KBM-7 (cell line): Measurements from ENCODE around the gene SHOC2.
A peak's percentile ranks its signal among the peaks of the same experiment; 100 is the strongest.

Experiments
- DNase-seq: peaks from one replicate; pipeline ENCODE4 v3.0.0-alpha.2; 2015
- in situ Hi-C: fragments of 300-500 bp; cut with MboI; formaldehyde crosslinking; loops from 2 replicates; pipeline ENCODE4 v1.14.3; 2020; ENCODE audit warnings: low sequenced_read_pairs, low pct_unique_long_range_greater_than_20kb, mixed read lengths

The SHOC2 gene

DNA sequence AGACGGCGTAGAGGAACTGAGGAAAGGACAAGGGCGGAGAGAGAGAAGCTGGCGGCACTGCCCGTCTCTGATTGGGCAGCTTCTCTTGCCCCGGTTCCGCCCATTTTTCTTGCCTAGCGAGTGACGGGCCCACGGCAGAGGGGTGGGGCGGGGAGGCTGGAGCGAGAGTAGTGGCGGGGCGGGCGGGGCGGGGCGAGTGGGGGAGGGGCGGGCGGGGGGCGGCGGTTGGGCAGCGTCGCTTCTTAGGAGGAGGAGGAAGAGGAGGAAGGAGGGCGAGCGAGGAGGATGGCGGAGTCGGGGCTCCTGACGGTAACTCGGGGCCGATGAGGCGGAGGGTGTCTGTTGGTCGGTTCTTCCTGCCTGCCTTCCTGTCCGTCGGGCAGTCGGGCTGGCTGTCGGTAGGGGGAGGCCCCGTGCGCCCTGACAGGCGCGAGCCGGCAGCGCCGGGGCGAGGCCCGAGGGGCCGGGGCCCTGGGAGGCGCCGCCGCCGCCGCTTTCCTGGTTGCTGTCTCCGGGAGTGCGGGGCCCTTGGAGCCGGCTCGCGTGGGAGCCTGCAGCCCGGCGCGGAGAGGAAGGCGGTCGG lies at the start of gene SHOC2:
SHOC2 (plus strand) TSS at position 256 of the 583 bp plus-strand sequence. CDS start 44,755 bp downstream, outside the sequence.
- DNase-seq = no peak
- in situ Hi-C loops = no loop called here

DNA sequence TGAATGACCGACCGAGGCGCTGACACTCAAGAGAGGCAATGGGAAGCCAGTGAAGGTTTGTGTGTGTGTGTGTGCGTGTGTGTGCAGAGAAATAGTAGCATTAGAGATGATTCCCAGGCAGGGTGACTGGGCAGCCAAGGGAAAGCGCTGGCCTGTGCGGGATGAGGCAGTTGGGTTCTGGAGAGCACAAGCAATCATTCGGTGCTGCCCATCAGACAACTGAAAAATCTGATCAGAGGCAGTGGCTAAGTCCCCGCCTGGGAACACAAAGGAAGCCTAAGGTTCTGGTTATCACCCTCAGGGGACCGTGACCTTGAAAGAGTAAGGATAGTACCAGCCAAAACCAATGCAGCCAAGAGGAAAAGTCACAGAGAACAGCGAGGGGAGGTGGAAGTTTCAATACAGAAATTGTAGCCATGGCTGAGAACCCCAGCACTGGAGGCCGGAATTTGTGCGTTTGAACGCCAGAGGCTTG lies 48.5 kb upstream of the SHOC2 start:
- no peak for DNase-seq
- in situ Hi-C loops = no loop called here

DNA sequence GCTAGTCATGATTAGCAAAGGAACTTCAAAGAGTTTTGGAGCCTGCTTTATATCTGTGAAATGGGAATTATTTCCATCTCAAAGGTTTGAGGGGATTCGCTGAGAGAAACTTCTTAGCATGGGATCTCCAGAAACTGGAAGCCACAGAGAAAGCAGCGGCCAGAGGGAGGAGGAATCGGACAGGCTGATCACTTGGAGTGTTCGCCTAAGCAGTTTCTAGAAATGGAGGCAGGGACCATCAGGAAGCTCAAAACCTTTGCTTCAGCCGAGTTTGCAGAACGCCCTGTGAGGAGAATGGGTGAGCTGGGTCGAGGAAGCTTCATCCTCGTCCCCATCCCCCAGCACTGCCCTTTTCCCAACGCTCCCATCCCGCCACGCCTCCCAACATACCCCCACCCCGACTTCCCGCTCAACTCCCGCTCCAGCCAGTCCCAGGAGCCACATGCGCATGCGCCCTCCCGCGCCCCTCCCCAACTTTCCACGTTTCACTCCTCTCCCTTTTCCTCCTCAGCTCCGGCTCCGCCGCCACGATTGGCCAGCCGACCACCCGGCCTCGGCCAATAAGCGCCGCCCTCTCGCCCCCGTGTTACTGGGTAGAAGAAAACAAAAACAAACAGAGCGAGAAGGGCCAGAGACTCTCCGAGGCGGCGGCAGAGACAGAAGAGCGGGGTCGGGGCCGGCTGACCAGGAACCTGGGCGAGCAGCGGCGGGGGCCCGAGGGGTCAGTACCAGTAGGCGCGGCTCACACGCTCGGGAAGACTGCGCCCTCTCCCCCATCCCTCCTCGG lies 47.9 kb upstream of the SHOC2 start, which contains the start of gene PDCD4:
PDCD4 (plus strand) TSS at position 631 of the 787 bp plus-strand sequence. CDS start 4,100 bp downstream, outside the sequence.
- in situ Hi-C loops = no loop called here
- peak; percentile 99 for DNase-seq

DNA sequence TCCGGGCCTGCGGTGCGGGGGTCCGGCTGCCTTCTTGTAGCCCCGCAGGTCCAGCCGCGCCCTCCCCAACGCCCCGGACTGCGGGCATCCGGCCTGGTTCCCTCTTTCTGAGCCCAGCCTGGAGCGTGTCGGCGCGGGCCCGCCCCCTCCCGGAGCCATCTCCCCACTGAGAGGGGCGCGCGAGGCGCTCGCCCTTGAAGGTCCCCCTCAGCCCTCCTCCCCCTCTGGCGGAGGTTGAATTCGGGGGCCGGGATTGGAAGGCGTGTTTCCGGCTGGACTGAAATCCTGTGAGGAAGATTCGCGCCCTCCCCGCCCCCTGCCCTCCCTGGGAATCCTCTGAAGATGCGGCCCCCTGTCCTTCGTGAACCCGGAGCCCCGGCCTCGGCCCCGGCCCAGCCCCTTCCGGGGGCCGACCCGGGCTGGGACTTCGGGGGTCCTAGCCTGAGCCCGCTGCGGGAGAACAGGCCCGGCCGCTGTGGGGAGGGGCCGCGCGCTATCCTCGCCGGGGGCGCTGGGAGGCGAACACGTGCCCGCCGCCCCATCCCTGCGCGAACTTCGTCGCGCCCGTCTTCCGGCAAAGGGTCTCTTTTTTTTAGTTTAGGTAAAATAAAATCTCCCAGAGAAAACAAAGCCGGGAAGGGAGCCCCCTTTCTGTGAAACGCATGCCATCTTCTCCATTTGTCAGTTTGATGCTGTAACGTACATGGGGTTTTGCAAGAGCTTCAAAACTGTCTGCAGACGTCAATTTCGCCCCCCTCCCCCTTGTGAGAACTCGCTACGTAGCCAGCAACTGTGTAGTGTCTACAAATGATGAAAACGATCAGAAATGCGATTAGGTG lies 47.0 kb upstream of the SHOC2 start:
- peak; percentile 85 for DNase-seq
- in situ Hi-C loops = no loop called here

DNA sequence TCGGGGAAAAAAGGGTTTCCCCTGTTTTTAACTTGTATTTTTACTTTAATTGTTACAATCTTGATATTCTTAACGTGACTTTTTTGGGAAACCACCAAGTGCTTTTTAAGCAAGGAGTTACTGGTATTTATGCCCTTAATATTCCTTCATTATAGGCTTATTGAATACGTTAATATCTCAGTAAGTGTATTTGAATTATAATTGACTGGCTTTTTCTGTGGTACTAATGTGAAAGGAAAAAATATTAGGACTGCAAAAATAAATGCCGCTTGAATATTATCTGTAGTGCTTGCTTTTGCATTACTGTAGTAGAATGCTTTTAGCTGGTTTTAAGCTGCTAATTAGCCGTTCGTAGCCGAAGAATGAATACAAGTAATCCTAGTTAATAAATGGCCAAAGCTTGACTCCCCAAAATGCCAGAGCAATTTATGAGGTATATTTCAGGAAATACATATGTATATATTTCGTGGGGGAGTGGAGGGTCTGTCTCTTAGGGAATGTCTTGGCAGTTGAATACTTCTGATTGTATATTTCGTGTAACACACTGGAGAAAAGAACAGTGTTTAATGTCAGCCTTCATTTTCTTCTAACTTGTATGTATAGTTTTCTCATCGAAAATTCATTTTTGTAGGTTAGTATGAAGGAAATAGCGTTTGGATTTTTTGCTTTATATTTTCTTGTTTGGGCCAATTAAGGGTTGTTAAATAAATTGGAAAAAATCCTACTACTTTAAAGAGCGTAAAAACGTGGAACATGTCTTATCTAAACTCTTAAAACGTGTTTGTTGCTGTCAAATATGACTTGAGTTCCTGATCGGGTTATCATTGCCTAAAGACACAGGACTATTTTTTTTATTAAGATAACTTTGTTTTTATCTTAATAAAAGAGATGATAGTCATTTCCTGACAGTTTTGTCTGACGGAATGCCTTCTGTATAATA lies 46.1 kb upstream of the SHOC2 start:
- peak; percentile 34 for DNase-seq
- in situ Hi-C loops = no loop called here

DNA sequence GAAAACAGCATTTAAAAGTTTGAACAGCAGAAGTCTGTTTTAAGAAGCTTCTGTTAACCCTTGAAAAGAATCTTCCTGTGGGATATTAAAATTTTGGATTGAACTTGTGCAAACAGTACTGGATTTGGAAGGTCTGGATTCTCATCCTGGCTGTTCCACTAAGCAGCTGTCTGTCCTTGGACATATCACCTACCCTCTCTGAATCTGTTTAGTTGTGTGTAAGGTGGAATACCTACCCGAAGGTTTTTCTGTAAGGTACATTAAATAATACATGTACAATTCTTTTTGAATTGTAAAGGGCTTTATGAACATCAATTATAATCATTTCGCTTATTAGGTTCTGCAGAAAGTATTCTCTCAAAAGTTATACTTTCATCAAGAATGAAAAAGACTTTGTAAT lies 45.5 kb upstream of the SHOC2 start:
- in situ Hi-C loops = no loop called here
- DNase-seq = no peak

DNA sequence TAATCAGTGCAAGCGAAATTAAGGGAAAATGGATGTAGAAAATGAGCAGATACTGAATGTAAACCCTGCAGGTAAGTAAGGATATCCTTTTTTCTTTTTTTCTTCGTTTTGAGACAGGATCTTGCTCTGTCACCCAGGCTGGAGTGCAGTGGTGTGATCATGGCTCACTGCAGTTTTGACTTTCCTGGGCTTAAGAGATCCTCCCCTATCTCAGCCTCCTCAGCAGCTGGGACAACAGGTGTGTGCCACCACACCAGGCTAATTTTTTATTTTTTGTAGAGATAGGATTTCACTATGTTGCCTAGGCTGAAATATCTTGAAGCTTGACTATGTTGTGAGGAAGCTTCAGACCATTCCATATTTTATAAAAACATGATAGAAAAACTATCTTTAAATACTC lies 43.4 kb upstream of the SHOC2 start:
- no peak for DNase-seq
- in situ Hi-C loops = no loop called here

DNA sequence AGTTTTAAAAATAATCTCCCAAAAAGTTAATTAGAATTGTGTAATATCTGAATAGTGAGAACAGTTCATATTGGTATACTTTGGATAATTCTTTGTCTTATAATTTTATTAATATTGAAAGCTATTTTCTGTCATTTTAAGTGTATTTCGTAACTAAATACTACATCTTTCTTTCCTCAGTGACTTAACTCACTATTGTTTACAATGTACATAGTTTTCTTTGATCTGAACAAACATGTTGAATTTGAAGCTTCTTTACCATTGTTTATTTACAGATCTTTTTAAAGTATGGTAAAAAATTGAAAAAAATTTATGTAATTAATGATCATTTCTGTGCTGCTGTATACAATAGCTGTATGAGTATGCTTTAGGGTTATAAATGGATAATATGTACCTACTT lies 42.6 kb upstream of the SHOC2 start:
- in situ Hi-C loops = no loop called here
- no peak for DNase-seq

DNA sequence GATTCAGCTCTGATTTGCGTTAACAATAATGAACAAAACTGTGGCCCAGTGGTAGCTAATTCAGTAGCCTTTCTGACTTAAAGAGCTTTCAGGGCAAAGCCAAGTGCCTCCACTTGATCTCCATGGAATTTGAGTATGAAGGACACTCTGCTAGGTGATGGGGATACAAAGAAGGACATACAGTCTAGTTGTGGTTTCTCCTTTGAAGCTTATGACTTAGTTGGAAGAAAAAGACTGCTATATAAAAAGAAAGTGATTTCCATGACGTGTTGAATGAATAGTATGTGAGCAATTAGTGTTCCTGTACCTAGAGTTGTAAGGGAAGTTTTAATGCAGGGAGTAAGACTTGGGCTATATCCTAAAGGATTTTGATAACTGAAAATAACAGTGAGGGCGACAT lies 39.4 kb upstream of the SHOC2 start:
- DNase-seq = no peak
- in situ Hi-C loops = no loop called here

DNA sequence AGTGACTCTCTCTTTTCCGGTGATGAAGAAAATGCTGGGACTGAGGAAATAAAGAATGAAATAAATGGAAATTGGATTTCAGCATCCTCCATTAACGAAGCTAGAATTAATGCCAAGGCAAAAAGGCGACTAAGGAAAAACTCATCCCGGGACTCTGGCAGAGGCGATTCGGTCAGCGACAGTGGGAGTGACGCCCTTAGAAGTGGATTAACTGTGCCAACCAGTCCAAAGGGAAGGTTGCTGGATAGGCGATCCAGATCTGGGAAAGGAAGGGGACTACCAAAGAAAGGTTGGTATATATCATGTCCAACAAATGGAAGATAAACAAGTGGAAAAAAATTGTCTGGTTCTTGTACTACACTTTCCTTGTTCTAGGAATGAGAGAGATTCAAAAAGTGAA lies 38.2 kb upstream of the SHOC2 start:
- in situ Hi-C loops = no loop called here
- DNase-seq = no peak

DNA sequence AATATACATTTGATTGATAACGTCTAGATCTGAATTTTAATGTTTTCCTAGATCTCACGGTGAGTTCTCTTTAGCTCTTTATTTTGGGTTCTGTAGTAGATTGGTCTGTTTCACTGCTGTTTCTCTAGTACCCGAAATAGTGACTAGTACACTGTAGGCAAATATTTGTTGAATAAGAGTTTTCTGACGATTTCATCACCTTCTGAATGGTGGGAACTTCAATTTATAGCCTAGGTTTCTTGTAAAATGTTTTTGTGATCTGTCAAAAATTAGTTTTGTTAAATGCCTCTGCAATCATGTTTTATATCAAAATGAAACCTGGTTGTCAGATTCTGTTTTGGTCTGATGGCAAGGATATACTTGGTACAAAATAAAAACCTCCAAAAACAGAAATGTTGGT lies 37.5 kb upstream of the SHOC2 start:
- in situ Hi-C loops = no loop called here
- no peak for DNase-seq

DNA sequence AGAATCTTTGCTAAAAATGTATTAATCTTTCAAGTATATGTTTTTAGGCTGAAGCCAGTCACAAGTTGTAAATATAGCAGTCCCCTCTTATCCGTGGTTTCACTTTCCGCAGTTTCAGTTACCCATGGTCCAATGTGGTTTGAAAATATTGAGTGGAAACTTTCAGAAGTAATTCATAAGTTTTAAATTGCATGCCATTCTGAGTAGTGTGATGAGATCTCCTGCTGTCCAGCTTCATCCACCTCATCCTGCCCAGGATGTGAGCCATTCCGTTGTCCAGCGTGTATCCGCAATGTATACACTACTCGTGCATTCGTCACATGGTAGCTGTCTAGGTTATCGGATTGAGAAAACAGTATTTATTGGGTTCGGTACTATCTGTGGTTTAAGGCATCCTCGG lies 35.5 kb upstream of the SHOC2 start:
- in situ Hi-C loops = no loop called here
- DNase-seq = no peak

DNA sequence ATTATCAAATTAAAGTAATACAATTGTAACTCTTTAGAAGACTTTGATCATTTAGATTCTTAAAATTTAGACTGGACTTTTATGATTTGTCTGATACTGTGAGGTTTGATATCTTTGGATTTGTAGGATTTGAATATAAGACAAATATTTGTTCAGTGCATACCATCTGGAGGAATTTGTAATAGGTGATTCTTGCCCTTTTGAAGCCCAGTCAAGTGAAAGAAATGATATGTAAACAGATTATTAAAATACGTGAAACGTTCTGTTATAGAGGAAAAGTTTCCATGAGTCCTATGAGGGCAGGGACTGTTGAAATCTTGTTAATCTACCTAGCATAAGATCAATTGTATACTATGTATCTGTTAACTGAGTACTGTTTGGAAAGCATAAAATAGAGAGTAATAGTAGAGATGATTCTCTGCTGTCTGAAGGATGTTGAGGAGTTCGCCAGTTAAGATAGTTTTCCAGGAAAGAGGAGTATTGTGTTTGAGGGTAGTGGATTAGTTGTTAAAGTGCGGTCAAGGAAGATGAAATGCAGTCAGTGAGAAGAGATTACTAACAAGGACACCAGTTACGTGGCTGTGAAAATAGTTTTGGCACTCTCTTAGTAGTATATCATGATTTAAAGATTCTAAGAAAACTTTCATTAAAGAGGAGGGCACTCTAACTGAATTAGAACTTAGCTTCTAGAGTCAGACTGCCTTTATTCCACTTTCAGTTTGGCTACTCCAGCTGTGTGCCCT lies 33.3 kb upstream of the SHOC2 start:
- DNase-seq = no peak
- in situ Hi-C loops = no loop called here

DNA sequence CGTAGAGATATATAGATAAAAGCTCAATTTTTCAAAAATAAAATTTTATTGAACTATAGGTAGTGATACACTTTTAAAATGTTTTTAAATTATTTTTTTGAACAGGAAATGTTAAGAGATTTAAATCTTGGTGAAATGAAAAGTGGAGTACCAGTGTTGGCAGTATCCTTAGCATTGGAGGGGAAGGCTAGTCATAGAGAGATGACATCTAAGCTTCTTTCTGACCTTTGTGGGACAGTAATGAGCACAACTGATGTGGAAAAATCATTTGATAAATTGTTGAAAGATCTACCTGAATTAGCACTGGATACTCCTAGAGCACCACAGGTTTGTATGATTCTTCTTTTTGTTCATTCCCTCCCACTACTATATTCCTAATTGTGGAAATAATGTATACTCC lies 31.8 kb upstream of the SHOC2 start:
- in situ Hi-C loops = no loop called here
- DNase-seq = no peak

DNA sequence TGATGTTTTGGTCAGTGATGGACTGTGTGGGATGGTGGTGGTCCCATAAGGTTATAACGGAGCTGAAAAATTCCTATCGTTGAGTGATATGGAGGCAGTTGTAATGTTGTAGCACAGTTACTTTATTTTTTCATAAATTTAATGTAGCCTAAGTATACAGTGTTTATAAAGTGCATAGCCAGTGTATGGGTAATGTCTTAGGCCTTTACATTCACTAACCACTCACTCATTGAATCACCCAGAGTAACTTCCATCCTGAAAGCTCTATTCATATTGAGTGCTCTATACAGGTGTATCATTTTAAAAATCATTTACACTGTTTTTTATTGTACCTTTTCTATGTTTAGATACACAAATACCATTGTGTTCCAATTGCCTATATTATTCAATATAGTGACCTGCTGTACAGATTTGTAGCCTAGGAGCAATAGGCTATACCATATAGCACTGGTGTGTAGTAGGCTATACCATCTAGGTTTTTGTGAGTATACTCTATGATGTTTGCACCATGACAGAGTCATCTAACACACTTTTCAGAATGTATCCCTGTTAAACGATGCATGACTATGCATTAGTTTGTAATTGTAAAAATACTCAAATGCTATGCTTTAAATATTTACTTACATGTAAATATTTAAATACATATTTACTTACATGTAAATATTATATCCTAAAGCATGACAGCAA lies 26.7 kb upstream of the SHOC2 start:
- no peak for DNase-seq
- in situ Hi-C loops = no loop called here

DNA sequence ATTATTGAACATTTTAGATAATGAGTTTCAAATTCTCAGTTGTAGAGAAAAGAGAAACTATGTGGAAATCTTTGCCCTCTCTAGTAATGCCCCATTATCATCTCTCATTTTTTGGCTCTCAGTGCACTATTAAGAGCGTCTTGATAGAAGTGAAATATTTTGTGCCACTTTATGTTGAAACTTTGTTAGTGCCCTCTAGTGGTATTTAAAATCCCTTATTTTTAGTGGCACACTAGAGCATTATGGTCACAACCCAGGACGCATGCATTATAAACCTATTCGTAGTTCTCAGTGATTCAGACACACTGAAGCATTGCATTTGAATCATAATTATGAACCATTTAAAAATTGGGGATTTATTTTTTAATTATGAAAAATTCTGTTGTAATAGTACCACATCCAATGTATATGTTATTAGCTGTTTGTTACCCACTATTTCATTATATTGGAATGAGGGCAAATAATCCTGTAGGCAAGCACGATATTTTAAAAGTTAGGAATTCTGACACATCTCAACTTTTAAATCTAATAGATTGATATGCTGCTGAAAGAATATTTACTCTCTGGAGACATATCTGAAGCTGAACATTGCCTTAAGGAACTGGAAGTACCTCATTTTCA lies 25.7 kb upstream of the SHOC2 start:
- in situ Hi-C loops = no loop called here
- peak; percentile 68 for DNase-seq

DNA sequence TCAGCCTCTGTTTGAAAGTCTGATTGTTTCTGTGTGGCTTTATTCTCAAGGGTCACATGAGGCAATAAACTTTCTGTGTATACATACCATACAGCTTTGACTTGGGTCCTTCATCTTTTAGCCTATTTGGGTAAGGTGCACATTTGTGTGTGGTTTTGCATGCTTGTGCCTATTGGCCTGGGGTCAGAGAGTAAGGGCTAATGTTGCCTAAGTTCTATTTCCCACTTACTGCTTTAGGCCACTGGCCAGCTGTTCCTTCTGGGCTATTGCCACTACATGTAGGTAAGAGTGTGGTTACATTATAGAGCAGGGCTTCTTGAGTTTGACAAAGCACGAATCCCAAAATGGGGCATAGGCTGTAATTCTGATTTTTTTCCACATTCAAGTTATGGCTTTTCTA lies 22.2 kb upstream of the SHOC2 start:
- in situ Hi-C loops = no loop called here

More for the DNA sequence above, 22.2 kb upstream of the SHOC2 start:
- DNase-seq = no peak
